ENCODE data around the gene KCTD13. TPM values are rescaled to one million over a fixed set of nuclear protein-coding genes. Genes with fewer than 3 reads are reported as not detected.
"Not testable (repeated sequence)": the region's sequence is repeated elsewhere in the genome, so short reads cannot be mapped to it uniquely, and the experiment has no call there.

The KCTD13 gene
- total RNA-seq, 1 donor from 2014 or later, result 44.4 TPM

DNA sequence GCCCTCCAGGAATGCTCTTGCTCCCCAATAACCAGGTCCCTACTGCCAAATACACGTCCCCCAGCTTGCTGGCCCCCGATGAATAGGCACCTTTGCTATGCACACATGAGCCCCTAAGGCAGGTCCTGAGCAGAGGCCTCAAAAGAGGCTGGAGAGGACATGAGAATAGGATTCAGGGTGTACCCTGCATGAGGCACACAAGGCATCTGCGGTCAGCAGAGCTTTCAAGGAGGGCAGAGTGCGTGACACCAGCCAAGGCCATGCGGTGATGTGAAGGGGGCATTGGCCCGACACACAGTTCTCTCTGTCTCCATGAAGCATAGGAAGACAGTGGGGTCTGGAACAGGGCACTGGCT lies 33.6 kb downstream of the KCTD13 start:
- intact Hi-C loops (cut with micrococcal nuclease), result no loop called here
- no peak overlapping the region for H3K27ac Mint-ChIP-seq
- no peaks in the 10 kb centered on the region for H3K36me3 Mint-ChIP-seq (ENCODE audit: low read depth)
- H3K4me3 Mint-ChIP-seq, result no peak overlapping the region
- H3K4me1 Mint-ChIP-seq, result no peaks in the 10 kb centered on the region
- TF ChIP-seq, protein P1, sequence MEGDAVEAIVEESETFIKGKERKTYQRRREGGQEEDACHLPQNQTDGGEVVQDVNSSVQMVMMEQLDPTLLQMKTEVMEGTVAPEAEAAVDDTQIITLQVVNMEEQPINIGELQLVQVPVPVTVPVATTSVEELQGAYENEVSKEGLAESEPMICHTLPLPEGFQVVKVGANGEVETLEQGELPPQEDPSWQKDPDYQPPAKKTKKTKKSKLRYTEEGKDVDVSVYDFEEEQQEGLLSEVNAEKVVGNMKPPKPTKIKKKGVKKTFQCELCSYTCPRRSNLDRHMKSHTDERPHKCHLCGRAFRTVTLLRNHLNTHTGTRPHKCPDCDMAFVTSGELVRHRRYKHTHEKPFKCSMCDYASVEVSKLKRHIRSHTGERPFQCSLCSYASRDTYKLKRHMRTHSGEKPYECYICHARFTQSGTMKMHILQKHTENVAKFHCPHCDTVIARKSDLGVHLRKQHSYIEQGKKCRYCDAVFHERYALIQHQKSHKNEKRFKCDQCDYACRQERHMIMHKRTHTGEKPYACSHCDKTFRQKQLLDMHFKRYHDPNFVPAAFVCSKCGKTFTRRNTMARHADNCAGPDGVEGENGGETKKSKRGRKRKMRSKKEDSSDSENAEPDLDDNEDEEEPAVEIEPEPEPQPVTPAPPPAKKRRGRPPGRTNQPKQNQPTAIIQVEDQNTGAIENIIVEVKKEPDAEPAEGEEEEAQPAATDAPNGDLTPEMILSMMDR (IDR thresholded peaks at IDR 0.05), result no peak
- no peak for DNase-seq
- peaks cover 12% of the 10 kb centered on the region for H3K27me3 Mint-ChIP-seq
- CTCF ChIA-PET, result no interaction called here
- ATAC-seq (ENCODE audit: low read depth), result no peak
- POLR2A ChIA-PET, result no interaction called here
- H3K9me3 Mint-ChIP-seq, result no peaks in the 10 kb centered on the region

GRCh38 chr16:29891525-29892457 lies 34.2 kb downstream of the KCTD13 start:
- ATAC-seq (ENCODE audit: low read depth) (no peak), DNase-seq (no peak)
- no peak overlapping the region for H3K27ac Mint-ChIP-seq
- H3K36me3 Mint-ChIP-seq (ENCODE audit: low read depth), result no peaks in the 10 kb centered on the region
- CTCF ChIA-PET, result no interaction called here
- TF ChIP-seq, protein P1 (IDR thresholded peaks at IDR 0.05), result no peak
- H3K4me3 Mint-ChIP-seq, result no peak overlapping the region
- H3K27me3 Mint-ChIP-seq, result peaks cover 9% of the 10 kb centered on the region
- intact Hi-C loops (cut with micrococcal nuclease), result no loop called here
- no peaks in the 10 kb centered on the region for H3K9me3 Mint-ChIP-seq
- no peaks in the 10 kb centered on the region for H3K4me1 Mint-ChIP-seq
- POLR2A ChIA-PET, result interaction anchor here (1.0 kb wide), 1 partner anchor 14 kb away, joined by 4 read pairs; no protein-coding TSS in a partner anchor

- H3K9me3 Mint-ChIP-seq; H3K4me3 Mint-ChIP-seq; H3K27me3 Mint-ChIP-seq; H3K4me1 Mint-ChIP-seq; H3K27ac Mint-ChIP-seq; DNase-seq; CTCF ChIA-PET; H3K36me3 Mint-ChIP-seq (ENCODE audit: low read depth); ATAC-seq (ENCODE audit: low read depth); intact Hi-C loops (cut with micrococcal nuclease): not testable (repeated sequence)
- POLR2A ChIA-PET, result interaction anchor here (1.4 kb wide), 1 partner anchor 12 kb away, joined by 3 read pairs; no protein-coding TSS in a partner anchor
These were observed 36.7 kb downstream of the KCTD13 start for GRCh38 chr16:29889372-29889771.

DNA sequence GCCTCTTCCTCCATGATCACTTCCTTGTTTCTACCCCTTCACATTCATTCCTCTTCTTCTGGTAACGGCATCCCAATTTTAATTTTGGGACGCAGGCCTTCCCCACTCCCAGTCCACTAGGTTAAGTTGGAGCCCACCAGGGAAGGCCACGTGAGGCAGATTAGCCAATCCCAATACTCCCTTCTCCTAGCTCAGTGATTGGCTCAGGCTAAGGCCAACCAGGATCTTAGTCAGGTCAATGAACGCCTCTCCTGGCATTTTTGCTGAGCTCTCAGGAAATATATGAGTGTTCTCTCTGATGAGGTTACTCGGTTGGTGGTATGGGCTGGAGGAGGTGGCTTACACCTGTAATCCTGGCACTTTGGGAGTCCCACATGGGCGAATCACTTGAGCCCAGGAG lies 42.0 kb downstream of the KCTD13 start:
- ATAC-seq (ENCODE audit: low read depth), result no peak
- H3K9me3 Mint-ChIP-seq, result no peaks in the 10 kb centered on the region
- DNase-seq, result no peak
- H3K27ac Mint-ChIP-seq, result no peak overlapping the region
- intact Hi-C loops (cut with micrococcal nuclease), result no loop called here
- no peak overlapping the region for H3K4me3 Mint-ChIP-seq
- TF ChIP-seq, protein P1 (IDR thresholded peaks at IDR 0.05), result no peak
- ChIA-PET POLR2A (no interaction called here), CTCF (no interaction called here)
- H3K27me3 Mint-ChIP-seq, result peaks cover 16% of the 10 kb centered on the region
- H3K36me3 Mint-ChIP-seq (ENCODE audit: low read depth), result no peaks in the 10 kb centered on the region
- no peaks in the 10 kb centered on the region for H3K4me1 Mint-ChIP-seq

- no peak overlapping the region for H3K27ac Mint-ChIP-seq
- TF ChIP-seq, protein P1 (IDR thresholded peaks at IDR 0.05), result no peak
- no peaks in the 10 kb centered on the region for H3K36me3 Mint-ChIP-seq (ENCODE audit: low read depth)
- ATAC-seq (ENCODE audit: low read depth) (no peak), DNase-seq (no peak)
- ChIA-PET CTCF (no interaction called here), POLR2A (interaction anchor here (0.7 kb wide), 1 partner anchor 29 kb away, joined by 3 read pairs; no protein-coding TSS in a partner anchor)
- peaks cover 16% of the 10 kb centered on the region for H3K4me1 Mint-ChIP-seq
- intact Hi-C loops (cut with micrococcal nuclease), result no loop called here
- no peak overlapping the region for H3K4me3 Mint-ChIP-seq
- H3K9me3 Mint-ChIP-seq, result peaks cover 2% of the 10 kb centered on the region
- H3K27me3 Mint-ChIP-seq, result peaks cover 30% of the 10 kb centered on the region
These were observed 45.0 kb downstream of the KCTD13 start for GRCh38 chr16:29881050-29881449.
